OCI-LY1 (cell line): ENCODE data around the gene MOCS2.

Experiments
- CTCF ChIP-seq: fragments of 200-600 bp; sonication (generic), shearing (Covaris generic); IDR thresholded peaks from 2 replicates; pipeline ENCODE4 v1.5.1; 2017; ENCODE audit warnings: mild to moderate bottlenecking, antibody characterized with exemption, low read length, moderate library complexity, mixed read lengths
- EZH2 ChIP-seq: fragments of 200-600 bp; sonication (generic), shearing (Covaris generic); IDR thresholded peaks from 2 replicates; pipeline ENCODE4 v1.8.0; 2017; ENCODE audit warnings: borderline replicate concordance, mixed run types, mild to moderate bottlenecking, antibody characterized with exemption, low read length, moderate library complexity, mixed read lengths

- TF ChIP-seq CTCF (no peak), EZH2 (no peak)
Observed at GRCh38 chr5:53080271-53080670, 29.3 kb downstream of the MOCS2 start.
